CD14-positive monocyte (primary cell): Measurements from ENCODE around the gene AGO1. TPM values are rescaled to one million over a fixed set of nuclear protein-coding genes. Genes with fewer than 3 reads are reported as not detected.
"Not testable (repeated sequence)": the region's sequence is repeated elsewhere in the genome, so short reads cannot be mapped to it uniquely, and the experiment has no call there.

Experiments
- DNase-seq, 3 donors: peaks; one replicate each; pipeline ENCODE4 v3.0.0-alpha.2; 2011 to 2022
- H2AFZ ChIP-seq: 2 replicates; pipeline ENCODE4 v1.6.0; 2012; ENCODE audit warnings: mild to moderate bottlenecking, low read depth, low read length, inconsistent platforms; ENCODE audit not compliant: insufficient read depth, poor library complexity, severe bottlenecking
- H3K27ac ChIP-seq, 2 donors: 1 replicate in 1 of 2; 2 replicates in 1 of 2; pipeline ENCODE4 v1.5.1; 2012 to 2013; ENCODE audit warnings: low read length in 2 of 2, control low read depth in 1 of 2, inconsistent platforms in 1 of 2, low read depth in 1 of 2, mild to moderate bottlenecking in 1 of 2
- H3K27me3 ChIP-seq, 2 donors: one replicate each; pipeline versions ENCODE4 v1.6.0 to v1.6.1; 2011 to 2013; ENCODE audit warnings: low read length in 2 of 2; ENCODE audit not compliant: control insufficient read depth in 2 of 2, insufficient read depth in 2 of 2
- H3K36me3 ChIP-seq, 2 donors: replicated peaks in 1 of 2; 1 replicate in 1 of 2; 2 replicates in 1 of 2; pipeline versions ENCODE4 v1.5.1 to v1.6.1; 2012 to 2013; ENCODE audit warnings: low read length in 2 of 2, control low read depth in 1 of 2, inconsistent platforms in 1 of 2, mild to moderate bottlenecking in 1 of 2; ENCODE audit not compliant: insufficient read depth in 2 of 2, control insufficient read depth in 1 of 2
- H3K4me1 ChIP-seq, 2 donors: 1 replicate in 1 of 2; 2 replicates in 1 of 2; pipeline versions ENCODE4 v1.5.1 to v1.6.1; 2012 to 2013; ENCODE audit warnings: low read length in 2 of 2, control low read depth in 1 of 2, inconsistent platforms in 1 of 2, mild to moderate bottlenecking in 1 of 2, moderate library complexity in 1 of 2; ENCODE audit not compliant: insufficient read depth in 2 of 2, control insufficient read depth in 1 of 2
- H3K4me2 ChIP-seq: replicated peaks from 2 replicates; pipeline ENCODE3; 2012; ENCODE audit warnings: low read length, moderate library complexity, mild to moderate bottlenecking; ENCODE audit not compliant: poor library complexity, severe bottlenecking; ENCODE audit errors: extremely low read depth
- H3K4me3 ChIP-seq, 3 experiments: fragments of 200-600 bp in 1 of 3; sonication (generic) in 1 of 3; replicated peaks in 1 of 3; 1 replicate in 2 of 3; 2 replicates in 1 of 3; pipeline ENCODE4 v1.5.1; 2011 to 2013; ENCODE audit warnings: low read length in 3 of 3, mild to moderate bottlenecking in 3 of 3, control low read depth in 2 of 3, low read depth in 2 of 3, inconsistent platforms in 1 of 3, moderate library complexity in 1 of 3
- H3K79me2 ChIP-seq: 2 replicates; pipeline ENCODE4 v1.6.0; 2012; ENCODE audit warnings: mild to moderate bottlenecking, control low read depth, inconsistent platforms, low read length, moderate library complexity; ENCODE audit not compliant: insufficient read depth
- H3K9ac ChIP-seq: 2 replicates; pipeline ENCODE4 v1.6.0; 2017; ENCODE audit warnings: low read length, mild to moderate bottlenecking; ENCODE audit not compliant: insufficient read depth, poor library complexity, severe bottlenecking
- H3K9me3 ChIP-seq, 2 donors: replicated peaks in 1 of 2; 1 replicate in 1 of 2; 2 replicates in 1 of 2; pipeline versions ENCODE4 v1.5.1 to v1.6.1; 2012 to 2013; ENCODE audit warnings: low read length in 2 of 2, control low read depth in 1 of 2; ENCODE audit not compliant: control insufficient read depth in 1 of 2, insufficient read depth in 1 of 2
- H4K20me1 ChIP-seq: 2 replicates; pipeline ENCODE4 v1.6.0; 2012; ENCODE audit warnings: mild to moderate bottlenecking, low read length, control low read depth, moderate library complexity; ENCODE audit not compliant: insufficient read depth
- H3K27ac Mint-ChIP-seq, 7 donors: one replicate each; pipeline ENCODE4 v1.8.0; 2020; ENCODE audit warnings: mild to moderate bottlenecking in 7 of 7, mixed read lengths in 7 of 7, moderate library complexity in 6 of 7, inconsistent platforms in 2 of 7
- H3K27me3 Mint-ChIP-seq, 3 donors: one replicate each; pipeline ENCODE4 v1.8.0; 2021 to 2022; ENCODE audit warnings: low read depth in 3 of 3, mild to moderate bottlenecking in 3 of 3, mixed read lengths in 3 of 3, moderate library complexity in 3 of 3, inconsistent platforms in 1 of 3
- H3K36me3 Mint-ChIP-seq, 2 donors: one replicate each; pipeline ENCODE4 v1.8.0; 2020; ENCODE audit warnings: mixed read lengths in 2 of 2, inconsistent platforms in 1 of 2, mild to moderate bottlenecking in 1 of 2
- H3K4me1 Mint-ChIP-seq: one replicate; pipeline ENCODE4 v1.8.0; 2020; ENCODE audit warnings: mild to moderate bottlenecking, mixed read lengths
- H3K4me3 Mint-ChIP-seq, 2 donors: one replicate each; pipeline ENCODE4 v1.8.0; 2020; ENCODE audit warnings: mild to moderate bottlenecking in 2 of 2, mixed read lengths in 2 of 2, moderate library complexity in 1 of 2
- H3K9me3 Mint-ChIP-seq, 7 donors: one replicate each; pipeline ENCODE4 v1.8.0; 2020 to 2022; ENCODE audit warnings: mixed read lengths in 7 of 7, mild to moderate bottlenecking in 6 of 7, moderate library complexity in 6 of 7, inconsistent platforms in 2 of 7
- WGBS: methylation state at CpG from one replicate; pipeline ENCODE4 v1.1.5; 2013; ENCODE audit warnings: missing lambda C conversion rate; ENCODE audit not compliant: insufficient coverage; 5-methylcytosine and 5-hydroxymethylcytosine counted together
- intact Hi-C, 2 donors: fragments of 100-400 bp; cut with micrococcal nuclease; formaldehyde crosslinking; loops; one replicate each; pipeline versions ENCODE4 v1.15.0 to v1.15.1; 2023
- polyA plus RNA-seq, 3 donors: library from polyadenylated mRNA; depleted of rRNA in 1 of 3; unstranded in 2 of 3; stranded (reverse) in 1 of 3; fragments of 300-500 nt in 2 of 3; fragments of >200 nt in 1 of 3; fragmentation: Illumina TruSeq in 2 of 3; gene quantifications; 1 replicate in 2 of 3; 2 replicates in 1 of 3; pipeline ENCODE4 v1.2.3, GENCODE V29; 2012 to 2021
- TF ChIP-seq, protein P1 (sequence below): fragments of 200-600 bp; IDR thresholded peaks from one replicate; pipeline ENCODE4 v1.8.0; 2022; ENCODE audit warnings: antibody characterized with exemption, mild to moderate bottlenecking

The AGO1 gene
- polyA plus RNA-seq, 3 donors: 10.9 to 19.4 (median 13.9) TPM

DNA sequence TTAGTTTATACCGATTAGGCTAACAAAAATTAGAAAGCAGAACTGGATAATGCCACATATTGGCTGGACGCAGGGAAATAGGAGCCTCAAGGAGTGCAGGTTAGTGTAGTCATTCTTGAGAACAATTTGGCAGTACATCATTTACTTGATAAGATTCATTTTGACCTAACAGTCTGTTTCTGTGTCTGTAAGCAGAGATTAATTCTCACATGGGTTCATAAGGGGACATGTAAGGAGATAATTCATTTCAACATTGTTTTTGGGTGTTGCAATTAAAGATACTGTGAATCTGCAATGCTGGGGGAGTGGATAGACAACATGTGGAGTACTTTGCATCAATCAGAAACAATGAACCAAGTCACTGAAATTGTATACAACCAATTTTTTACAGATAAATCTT is 79.9 kb downstream of the AGO1 start:
- DNase-seq: no peak
- Histone ChIP-seq H3K79me2 (peaks cover 50% of the 10 kb centered on the region), H2AFZ (no peak overlapping the region), H3K9ac (no peak overlapping the region), H3K27me3 (no peaks in the 10 kb centered on the region), H3K36me3 (peaks cover 7 to 9% of the 10 kb centered on the region in 2 donors), H3K4me3 (no peak overlapping the region), H3K4me2 (no peak overlapping the region), H3K27ac (no peak overlapping the region), H3K9me3 (no peaks in the 10 kb centered on the region), H4K20me1 (peaks cover 6% of the 10 kb centered on the region), H3K4me1 (no peaks in the 10 kb centered on the region)
- Mint-ChIP-seq H3K27ac (no peak overlapping the region), H3K4me1 (no peaks in the 10 kb centered on the region), H3K27me3 (no peaks in the 10 kb centered on the region), H3K36me3 (peaks cover 14 to 29% of the 10 kb centered on the region in 2 donors), H3K9me3 (peaks cover 0 to 3% (median 0%) of the 10 kb centered on the region in 7 donors), H3K4me3 (no peak overlapping the region)
- TF ChIP-seq, protein P1, sequence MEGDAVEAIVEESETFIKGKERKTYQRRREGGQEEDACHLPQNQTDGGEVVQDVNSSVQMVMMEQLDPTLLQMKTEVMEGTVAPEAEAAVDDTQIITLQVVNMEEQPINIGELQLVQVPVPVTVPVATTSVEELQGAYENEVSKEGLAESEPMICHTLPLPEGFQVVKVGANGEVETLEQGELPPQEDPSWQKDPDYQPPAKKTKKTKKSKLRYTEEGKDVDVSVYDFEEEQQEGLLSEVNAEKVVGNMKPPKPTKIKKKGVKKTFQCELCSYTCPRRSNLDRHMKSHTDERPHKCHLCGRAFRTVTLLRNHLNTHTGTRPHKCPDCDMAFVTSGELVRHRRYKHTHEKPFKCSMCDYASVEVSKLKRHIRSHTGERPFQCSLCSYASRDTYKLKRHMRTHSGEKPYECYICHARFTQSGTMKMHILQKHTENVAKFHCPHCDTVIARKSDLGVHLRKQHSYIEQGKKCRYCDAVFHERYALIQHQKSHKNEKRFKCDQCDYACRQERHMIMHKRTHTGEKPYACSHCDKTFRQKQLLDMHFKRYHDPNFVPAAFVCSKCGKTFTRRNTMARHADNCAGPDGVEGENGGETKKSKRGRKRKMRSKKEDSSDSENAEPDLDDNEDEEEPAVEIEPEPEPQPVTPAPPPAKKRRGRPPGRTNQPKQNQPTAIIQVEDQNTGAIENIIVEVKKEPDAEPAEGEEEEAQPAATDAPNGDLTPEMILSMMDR: no peak
- WGBS: 100% methylated on average over 2 of the region's 2 CpGs
- intact Hi-C loops: no loop called here

DNA sequence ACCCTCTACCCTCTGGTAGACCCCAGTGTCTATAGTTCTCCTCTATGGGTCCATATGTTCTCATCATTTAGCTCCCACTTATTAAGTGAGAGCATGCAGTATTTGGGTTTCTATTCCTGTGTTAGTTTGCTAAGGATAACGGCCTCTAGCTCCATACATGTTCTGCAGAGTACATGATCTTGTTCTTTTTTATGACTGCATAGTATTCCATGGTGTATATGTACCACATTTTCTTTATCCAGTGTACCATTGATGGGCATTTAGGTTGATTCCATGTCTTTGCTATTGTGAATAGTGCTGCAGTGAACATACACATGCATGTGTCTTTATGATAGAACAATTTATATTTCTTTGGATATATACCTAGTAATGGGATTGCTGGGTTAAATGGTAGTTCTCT is 81.3 kb downstream of the AGO1 start:
- H3K4me3 Mint-ChIP-seq, H3K27ac ChIP-seq, H3K4me1 ChIP-seq, intact Hi-C loops, H4K20me1 ChIP-seq, H3K4me1 Mint-ChIP-seq, H3K27me3 Mint-ChIP-seq, H3K4me2 ChIP-seq, H2AFZ ChIP-seq, H3K9ac ChIP-seq, DNase-seq, H3K9me3 Mint-ChIP-seq, H3K27me3 ChIP-seq, H3K9me3 ChIP-seq, H3K27ac Mint-ChIP-seq, H3K4me3 ChIP-seq: not testable (repeated sequence)
- no CpG with 5 or more reads among the region's 1 CpG for WGBS
- peaks cover 18 to 20% of the 10 kb centered on the region in 2 donors for H3K36me3 ChIP-seq
- H3K79me2 ChIP-seq: peaks cover 50% of the 10 kb centered on the region
- H3K36me3 Mint-ChIP-seq: peaks cover 26 to 42% of the 10 kb centered on the region in 2 donors
